GM12878 (cell line): Measurements from ENCODE around the gene ANKRD13B. TPM values are rescaled to one million over a fixed set of nuclear protein-coding genes. Genes with fewer than 3 reads are reported as not detected.

Experiments
- ATAC-seq: fragments of 200-7000 bp; cut with Tn5 transposase; 3 replicates; pipeline ENCODE4 v1.9.1; 2020; ENCODE audit warnings: mild to moderate bottlenecking, moderate library complexity
- BruUV-seq: library from RNA; stranded (reverse); fragments of 400-500 nt; replicated peaks from 2 replicates; lab custom pipeline; 2021; lab: Mats Ljungman, UMichigan
- CTCF ChIA-PET: fragments of 300-600 bp; sonication (Branson Sonifier 250); formaldehyde crosslinking; extraction: SDS; loops from one replicate; lab custom pipeline; 2021; ENCODE audit warnings: inconsistent platforms; lab: Yijun Ruan, JAX
- POLR2A ChIA-PET: fragments of 350-600 bp; formaldehyde crosslinking; extraction: SDS; loops from one replicate; lab custom pipeline; 2021; ENCODE audit warnings: inconsistent platforms; lab: Charles Lee
- RAD21 ChIA-PET: fragments of 300-600 bp; sonication (Branson Sonifier 250); formaldehyde crosslinking; loops from one replicate; lab custom pipeline; 2023; ENCODE audit warnings: antibody characterized with exemption; ENCODE audit not compliant: unreplicated experiment; lab: Charles Lee
- SMC1A ChIA-PET: fragments of 300-600 bp; sonication (Branson Sonifier 250); formaldehyde crosslinking; loops from one replicate; lab custom pipeline; 2023; ENCODE audit not compliant: unreplicated experiment, uncharacterized antibody; lab: Charles Lee
- DNase-seq: peaks from one replicate; pipeline ENCODE4 v3.0.0-alpha.2; 2011; ENCODE audit warnings: low read depth, low spot score
- FAIRE-seq: peaks from 3 replicates; lab custom pipeline; 2011; peaks lifted over from hg19 to GRCh38; lab: Jason Lieb, UNC
- H2AFZ ChIP-seq: 2 replicates; pipeline ENCODE4 v1.6.0; 2011; ENCODE audit warnings: low read depth, low read length, control low read depth; ENCODE audit not compliant: control insufficient read depth
- H3K27ac ChIP-seq: 2 replicates; pipeline ENCODE4 v1.5.1; 2011; ENCODE audit warnings: control low read depth; ENCODE audit not compliant: control insufficient read depth, insufficient read depth
- H3K27me3 ChIP-seq, 2 experiments: replicated peaks in 1 of 2; 2 replicates each; pipeline versions ENCODE4 v1.6.0 to v1.6.1; 2011; ENCODE audit warnings: low read length in 1 of 2; ENCODE audit not compliant: control insufficient read depth in 2 of 2, insufficient read depth in 2 of 2
- H3K36me3 ChIP-seq, 2 experiments: 2 replicates each; pipeline ENCODE4 v1.5.1; 2011; ENCODE audit warnings: low read length in 1 of 2; ENCODE audit not compliant: control insufficient read depth in 2 of 2, insufficient read depth in 2 of 2
- H3K4me1 ChIP-seq: 2 replicates; pipeline ENCODE4 v1.6.1; 2011; ENCODE audit warnings: mild to moderate bottlenecking, low read length, moderate library complexity, mixed read lengths; ENCODE audit not compliant: control insufficient read depth, insufficient read depth
- H3K4me2 ChIP-seq: 2 replicates; pipeline ENCODE4 v1.6.0; 2011; ENCODE audit warnings: control low read depth; ENCODE audit not compliant: control insufficient read depth, insufficient read depth
- H3K4me3 ChIP-seq: fragments of 200-600 bp; sonication (generic); 2 replicates; pipeline ENCODE4 v1.5.1; 2016
- H3K79me2 ChIP-seq: 2 replicates; pipeline ENCODE4 v1.6.0; 2011; ENCODE audit warnings: low read length; ENCODE audit not compliant: control insufficient read depth, insufficient read depth
- H3K9ac ChIP-seq: 2 replicates; pipeline ENCODE4 v1.8.0; 2011; ENCODE audit warnings: low read length, control low read depth, mixed read lengths; ENCODE audit not compliant: control insufficient read depth, insufficient read depth
- H3K9me3 ChIP-seq: replicated peaks from 3 replicates; pipeline ENCODE4 v1.5.1; 2011; ENCODE audit warnings: mild to moderate bottlenecking, low read length; ENCODE audit not compliant: control insufficient read depth, insufficient read depth
- H4K20me1 ChIP-seq: 2 replicates; pipeline ENCODE4 v1.6.0; 2011; ENCODE audit not compliant: control insufficient read depth, insufficient read depth
- BACH1 ChIP-seq: fragments of 450-650 bp; IDR thresholded peaks from 2 replicates; pipeline ENCODE4 v1.6.1; 2017; ENCODE audit warnings: mild to moderate bottlenecking, borderline replicate concordance
- EED ChIP-seq: sonication (generic); IDR thresholded peaks from 2 replicates; pipeline ENCODE4 v1.6.1; 2016; ENCODE audit warnings: antibody characterized with exemption, low read depth
- EGR1 ChIP-seq, 2 experiments: IDR thresholded peaks; 1 replicate in 1 of 2; 2 replicates in 1 of 2; pipeline ENCODE4 v1.6.1; 2011 to 2012; ENCODE audit warnings: low read depth in 2 of 2, low read length in 2 of 2, borderline replicate concordance in 1 of 2, mild to moderate bottlenecking in 1 of 2, moderate library complexity in 1 of 2
- MYC ChIP-seq: IDR thresholded peaks from 2 replicates; pipeline ENCODE4 v1.6.1; 2011; ENCODE audit warnings: mild to moderate bottlenecking, low read length, moderate library complexity, inconsistent platforms; ENCODE audit not compliant: insufficient read depth, insufficient replicate concordance, insufficient read length, severe bottlenecking
- WGBS: methylation state at CpG from one replicate; pipeline ENCODE4 v1.1.6; 2016; ENCODE audit warnings: low lambda C conversion rate; ENCODE audit not compliant: insufficient replicate concordance, insufficient coverage; ENCODE audit errors: missing lambda C conversion rate; 5-methylcytosine and 5-hydroxymethylcytosine counted together
- in situ Hi-C: fragments of 300-500 bp; cut with MboI; formaldehyde crosslinking; loops from 9 replicates; pipeline ENCODE4 v1.14.3; 2018; ENCODE audit warnings: mixed read lengths
- intact Hi-C: fragments of 100-400 bp; cut with micrococcal nuclease; formaldehyde crosslinking; loops from one replicate; pipeline ENCODE4 v1.14.2; 2022; ENCODE audit not compliant: unreplicated experiment
- polyA plus RNA-seq, 11 experiments: library from polyadenylated mRNA; depleted of rRNA in 4 of 11; unstranded in 6 of 11; stranded (reverse) in 5 of 11; fragments of >200 nt; fragmentation: Nextera tagmentation in 4 of 11; fragmentation: Illumina TruSeq in 1 of 11; extraction: Ambion mirVana in 4 of 11; extraction: Trizol in 1 of 11; gene quantifications; 1 replicate in 1 of 11; 2 replicates in 10 of 11; pipeline versions ENCODE4 v1.2.1 to v1.2.3, GENCODE V29; 2011 to 2016; ENCODE audit warnings: inconsistent platforms in 2 of 11, missing spikeins in 2 of 11, low read depth in 1 of 11
- total RNA-seq, 4 experiments: library from RNA; depleted of rRNA in 3 of 4; stranded (reverse); fragments of >200 nt in 3 of 4; fragmentation: Illumina TruSeq in 1 of 4; extraction: Trizol in 1 of 4; gene quantifications; 2 replicates each; pipeline versions ENCODE4 v1.2.1 to v1.2.3, GENCODE V29; 2013 to 2021
- TF ChIP-seq, protein P1 (sequence below): IDR thresholded peaks from 2 replicates; pipeline ENCODE4 v1.6.1; 2012; ENCODE audit warnings: low read length, inconsistent platforms

The ANKRD13B gene
- total and polyA plus RNA-seq, 10 of the 15 experiments (the other 5 are each of a cell fraction or from before 2014, with no cell fraction given) = 0.18 to 15.0 (median 2.8) TPM

DNA sequence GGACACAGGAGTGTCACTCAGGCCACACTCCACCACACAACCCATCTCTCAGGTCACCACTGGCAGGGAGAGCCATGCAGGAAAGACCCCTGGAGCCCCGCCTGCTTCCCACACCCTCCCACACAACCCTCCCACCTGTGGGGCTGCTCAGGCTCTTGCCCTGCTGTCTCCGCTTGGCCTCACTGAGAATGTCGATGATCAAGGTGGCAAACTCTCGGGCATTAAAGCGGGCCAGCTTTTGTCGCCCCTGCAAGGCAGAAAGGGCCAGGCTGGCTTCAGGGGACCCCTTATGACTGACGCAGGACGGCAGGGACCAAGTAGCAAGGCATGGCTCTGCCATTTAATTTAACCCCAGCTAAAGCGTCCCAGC is 15.9 kb upstream of the ANKRD13B start:
- BruUV-seq = no TSS peak
- POLR2A ChIA-PET = interaction anchor here (0.7 kb wide), 1 partner anchor 9 kb away, joined by 3 read pairs; no protein-coding TSS in a partner anchor
- no peak overlapping the region for H3K4me2 ChIP-seq
- no peak for ATAC-seq
- no peaks in the 10 kb centered on the region for H3K27me3 ChIP-seq
- SMC1A ChIA-PET = interaction anchor here (1.3 to 1.5 kb wide), 2 partner anchors 40 to 207 kb away, joined by 3 to 4 read pairs; no protein-coding TSS in a partner anchor
- TF ChIP-seq MYC = no peak
- no peak for TF ChIP-seq EED
- TF ChIP-seq, protein P1, sequence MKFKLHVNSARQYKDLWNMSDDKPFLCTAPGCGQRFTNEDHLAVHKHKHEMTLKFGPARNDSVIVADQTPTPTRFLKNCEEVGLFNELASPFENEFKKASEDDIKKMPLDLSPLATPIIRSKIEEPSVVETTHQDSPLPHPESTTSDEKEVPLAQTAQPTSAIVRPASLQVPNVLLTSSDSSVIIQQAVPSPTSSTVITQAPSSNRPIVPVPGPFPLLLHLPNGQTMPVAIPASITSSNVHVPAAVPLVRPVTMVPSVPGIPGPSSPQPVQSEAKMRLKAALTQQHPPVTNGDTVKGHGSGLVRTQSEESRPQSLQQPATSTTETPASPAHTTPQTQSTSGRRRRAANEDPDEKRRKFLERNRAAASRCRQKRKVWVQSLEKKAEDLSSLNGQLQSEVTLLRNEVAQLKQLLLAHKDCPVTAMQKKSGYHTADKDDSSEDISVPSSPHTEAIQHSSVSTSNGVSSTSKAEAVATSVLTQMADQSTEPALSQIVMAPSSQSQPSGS = no peak
- no peak for TF ChIP-seq EGR1 (IDR thresholded peaks at IDR 0.05; ENCODE audit: borderline replicate concordance in 1 of 2, low read depth in 2 of 2, low read length in 2 of 2)
- TF ChIP-seq BACH1 = no peak
- TF ChIP-seq, all 136 proteins: peak for 0
- intact Hi-C loops (no loop called here), in situ Hi-C loops (no loop called here)
- H4K20me1 ChIP-seq = no peaks in the 10 kb centered on the region
- H3K9ac ChIP-seq = no peak overlapping the region
- H3K4me3 ChIP-seq = no peak overlapping the region
- ChIA-PET RAD21 (interaction anchor here (2.3 kb wide), 1 partner anchor 14 kb away, joined by 9 read pairs; no protein-coding TSS in a partner anchor), CTCF (interaction anchor here (1.2 to 2.4 kb wide), 2 partner anchors 9 to 15 kb away, joined by 3 to 15 read pairs; partner anchors contain the start of gene ANKRD13B)
- WGBS = 92% methylated on average over 9 of the region's 9 CpGs
- no peaks in the 10 kb centered on the region for H3K9me3 ChIP-seq
- H3K79me2 ChIP-seq = no peaks in the 10 kb centered on the region
- peaks cover 8 to 23% of the 10 kb centered on the region in 2 experiments; a peak in 3 of 4 replicates for H3K36me3 ChIP-seq
- H2AFZ ChIP-seq = no peak overlapping the region
- 0 out of 2 replicates have a peak, but pooled peaks cover 8% of the 10 kb centered on the region for H3K4me1 ChIP-seq
- no peak overlapping the region for H3K27ac ChIP-seq
- FAIRE-seq = no peak
- no peak for DNase-seq
